OCI-LY7 (cell line): Measurements from ENCODE around the gene ANXA4. TPM values are rescaled to one million over a fixed set of nuclear protein-coding genes. Genes with fewer than 3 reads are reported as not detected.
"Not testable (repeated sequence)": the region's sequence is repeated elsewhere in the genome, so short reads cannot be mapped to it uniquely, and the experiment has no call there.

Experiments used
- BruUV-seq: library from RNA; stranded (reverse); fragments of 400-500 nt; replicated peaks from 2 replicates; lab custom pipeline; 2021; lab: Mats Ljungman, UMichigan
- CTCF ChIA-PET: fragments of 300-600 bp; sonication (Branson Sonifier 250); formaldehyde crosslinking; loops from one replicate; lab custom pipeline; 2022; ENCODE audit warnings: antibody characterized with exemption; ENCODE audit not compliant: unreplicated experiment; lab: Charles Lee
- POLR2A ChIA-PET: fragments of 300-600 bp; sonication (Branson Sonifier 250); formaldehyde crosslinking; loops from one replicate; lab custom pipeline; 2022; ENCODE audit warnings: antibody characterized with exemption; lab: Charles Lee
- DNase-seq: peaks from one replicate; pipeline ENCODE4 v3.0.0-alpha.2; 2015; ENCODE audit warnings: low spot score
- H2AFZ ChIP-seq: fragments of 200-600 bp; sonication (generic), shearing (Covaris generic); 2 replicates; pipeline ENCODE4 v1.6.1; 2014; ENCODE audit warnings: mild to moderate bottlenecking, antibody characterized with exemption, low read length, moderate library complexity
- H3K27ac ChIP-seq: fragments of 200-600 bp; sonication (generic); 2 replicates; pipeline ENCODE4 v1.5.1; 2014; ENCODE audit warnings: mixed run types, low read depth, mild to moderate bottlenecking, moderate library complexity, low read length, inconsistent platforms; ENCODE audit not compliant: poor library complexity, severe bottlenecking
- H3K36me3 ChIP-seq: fragments of 200-600 bp; sonication (generic); 2 replicates; pipeline ENCODE4 v1.6.1; 2014; ENCODE audit warnings: mild to moderate bottlenecking, antibody characterized with exemption, low read length, moderate library complexity, mixed read lengths; ENCODE audit not compliant: insufficient read depth
- H3K4me1 ChIP-seq: fragments of 200-600 bp; sonication (generic); 2 replicates; pipeline ENCODE4 v1.5.1; 2014; ENCODE audit warnings: mild to moderate bottlenecking, low read length; ENCODE audit not compliant: insufficient read depth, poor library complexity, severe bottlenecking
- H3K4me2 ChIP-seq: fragments of 200-600 bp; sonication (generic); 2 replicates; pipeline ENCODE4 v1.6.1; 2014; ENCODE audit warnings: mild to moderate bottlenecking, low read length
- H3K4me3 ChIP-seq: fragments of 200-600 bp; sonication (generic); 2 replicates; pipeline ENCODE4 v1.5.1; 2014; ENCODE audit warnings: mild to moderate bottlenecking, low read depth, low read length; ENCODE audit not compliant: poor library complexity, severe bottlenecking
- H3K79me2 ChIP-seq: fragments of 200-600 bp; sonication (generic); 2 replicates; pipeline ENCODE4 v1.6.1; 2016; ENCODE audit warnings: low read depth, mild to moderate bottlenecking, low read length, moderate library complexity, mixed read lengths; ENCODE audit not compliant: insufficient read depth
- H3K9me2 ChIP-seq: fragments of 200-600 bp; sonication (generic); 2 replicates; pipeline ENCODE4 v1.6.1; 2016; ENCODE audit warnings: mild to moderate bottlenecking, low read length, mixed read lengths; ENCODE audit not compliant: insufficient read depth
- H3K9me3 ChIP-seq: fragments of 200-600 bp; sonication (generic); 2 replicates; pipeline ENCODE4 v1.6.1; 2014; ENCODE audit warnings: mild to moderate bottlenecking, mixed run types, low read length, mixed read lengths
- H4K20me1 ChIP-seq: fragments of 200-600 bp; sonication (generic); 2 replicates; pipeline ENCODE4 v1.6.1; 2014; ENCODE audit warnings: mild to moderate bottlenecking, antibody characterized with exemption, low read length, moderate library complexity, mixed read lengths; ENCODE audit not compliant: insufficient read depth
- CTCF ChIP-seq: fragments of 200-600 bp; sonication (generic); conservative IDR thresholded peaks from 2 replicates; pipeline ENCODE4 v1.5.1; 2014; ENCODE audit warnings: mild to moderate bottlenecking, antibody characterized with exemption, low read length, moderate library complexity, mixed read lengths
- EZH2phosphoT487 ChIP-seq: fragments of 200-600 bp; sonication (generic); IDR thresholded peaks from 2 replicates; pipeline ENCODE4 v1.6.1; 2018; ENCODE audit warnings: low read depth, borderline replicate concordance, mild to moderate bottlenecking, mixed run types, antibody characterized with exemption, low read length, moderate library complexity, mixed read lengths
- intact Hi-C: fragments of 100-400 bp; cut with micrococcal nuclease; formaldehyde crosslinking; loops from one replicate; pipeline ENCODE4 v1.10.0; 2022; ENCODE audit not compliant: unreplicated experiment
- total RNA-seq, 2 experiments: library from RNA; depleted of rRNA in 1 of 2; stranded (reverse); fragments of >200 nt in 1 of 2; shearing (Covaris generic) in 1 of 2; gene quantifications; 2 replicates each; pipeline ENCODE4 v1.2.3, GENCODE V29; 2014 to 2022

ANXA4 gene
- total RNA-seq, 2 experiments from 2014 or later, result 0.38 to 3.5 TPM

- H3K9me3 ChIP-seq, H3K4me2 ChIP-seq, BruUV-seq, H3K9me2 ChIP-seq, H2AFZ ChIP-seq, H3K27ac ChIP-seq, H3K79me2 ChIP-seq, H3K4me1 ChIP-seq, CTCF ChIA-PET, H4K20me1 ChIP-seq, H3K4me3 ChIP-seq, H3K36me3 ChIP-seq: not testable (repeated sequence)
- peak; percentile 83 for TF ChIP-seq CTCF
- DNase-seq, result peak; percentile 74
- POLR2A ChIA-PET, result interaction anchor here (0.7 kb wide), 1 partner anchor 487 kb away, joined by 3 read pairs; no protein-coding TSS in a partner anchor
- intact Hi-C loops, result loop anchor here (1.0 kb wide), 1 partner anchor 155 kb away; no protein-coding TSS in a partner anchor
Observed at GRCh38 chr2:69714539-69715220, 27.3 kb upstream of the ANXA4 start.

- Histone ChIP-seq H3K79me2 (no peaks in the 10 kb centered on the region), H3K9me3 (no peaks in the 10 kb centered on the region), H3K36me3 (no peaks in the 10 kb centered on the region), H3K9me2 (no peaks in the 10 kb centered on the region), H3K4me2 (no peak overlapping the region), H3K27ac (no peak overlapping the region), H3K4me3 (no peak overlapping the region), H3K4me1 (no peaks in the 10 kb centered on the region), H2AFZ (no peak overlapping the region), H4K20me1 (no peaks in the 10 kb centered on the region)
- CTCF ChIA-PET, result no interaction called here
- no TSS peak for BruUV-seq
- TF ChIP-seq EZH2phosphoT487 (no peak), CTCF (no peak)
- intact Hi-C loops, result no loop called here
- DNase-seq, result no peak
- POLR2A ChIA-PET, result interaction anchor here (0.8 kb wide), 1 partner anchor 17 kb away, joined by 3 read pairs; no protein-coding TSS in a partner anchor
Observed at GRCh38 chr2:69715964-69716363, 26.0 kb upstream of the ANXA4 start.

GRCh38 chr2:69716555-69717120 is 25.3 kb upstream of the ANXA4 start:
- Histone ChIP-seq H3K79me2 (no peaks in the 10 kb centered on the region), H4K20me1 (no peaks in the 10 kb centered on the region), H3K36me3 (no peaks in the 10 kb centered on the region), H3K9me3 (no peaks in the 10 kb centered on the region), H3K27ac (no peak overlapping the region), H2AFZ (no peak overlapping the region), H3K4me2 (no peak overlapping the region), H3K9me2 (no peaks in the 10 kb centered on the region), H3K4me1 (no peaks in the 10 kb centered on the region), H3K4me3 (no peak overlapping the region)
- CTCF ChIA-PET, result no interaction called here
- intact Hi-C loops, result no loop called here
- TF ChIP-seq EZH2phosphoT487, result no peak
- POLR2A ChIA-PET, result interaction anchor here (0.8 kb wide), 1 partner anchor 17 kb away, joined by 3 read pairs; no protein-coding TSS in a partner anchor
- no peak for DNase-seq
- no TSS peak for BruUV-seq
